GM15510 (cell line): ENCODE measurements around the gene STK32B.

Source experiments
- POLR2A ChIP-seq: IDR thresholded peaks from 3 replicates; pipeline ENCODE4 v1.6.1; 2011; ENCODE audit warnings: borderline replicate concordance; ENCODE audit not compliant: insufficient read length; ENCODE audit errors: extremely low read depth

The STK32B gene

GRCh38 chr4:5510504-5510903 is 459.2 kb downstream of the STK32B start:
- no peak for TF ChIP-seq POLR2A

- TF ChIP-seq POLR2A: no peak
Measured at GRCh38 chr4:5511791-5512190, 460.5 kb downstream of the STK32B start.

- TF ChIP-seq POLR2A: no peak
Measured at GRCh38 chr4:5515646-5516045, 464.4 kb downstream of the STK32B start.

- no peak for TF ChIP-seq POLR2A
Measured at GRCh38 chr4:5517372-5517771, 466.1 kb downstream of the STK32B start.

- TF ChIP-seq POLR2A: no peak
Measured at GRCh38 chr4:5524446-5525299, 473.4 kb downstream of the STK32B start.

- no peak for TF ChIP-seq POLR2A
Measured at GRCh38 chr4:5526080-5526846, 475.0 kb downstream of the STK32B start.

GRCh38 chr4:5527211-5527610 is 475.9 kb downstream of the STK32B start:
- no peak for TF ChIP-seq POLR2A

- no peak for TF ChIP-seq POLR2A
Measured at GRCh38 chr4:5528031-5528436, 476.8 kb downstream of the STK32B start.

- TF ChIP-seq POLR2A: no peak
Measured at GRCh38 chr4:5532100-5532499, 480.8 kb downstream of the STK32B start.

- TF ChIP-seq POLR2A: no peak
Measured at GRCh38 chr4:5539584-5539983, 488.3 kb downstream of the STK32B start.

GRCh38 chr4:5541169-5541568 is 489.9 kb downstream of the STK32B start:
- TF ChIP-seq POLR2A: no peak

GRCh38 chr4:5543681-5544080 is 492.4 kb downstream of the STK32B start:
- no peak for TF ChIP-seq POLR2A

- no peak for TF ChIP-seq POLR2A
Measured at GRCh38 chr4:5544762-5545161, 493.5 kb downstream of the STK32B start.

- TF ChIP-seq POLR2A: no peak
Measured at GRCh38 chr4:5545271-5545670, 494.0 kb downstream of the STK32B start.

- TF ChIP-seq POLR2A: no peak
Measured at GRCh38 chr4:5547651-5548249, 496.5 kb downstream of the STK32B start.
